G401.6 (cell line): ENCODE data around the gene SRSF9.
A peak's percentile ranks its signal among the peaks of the same experiment; 100 is the strongest.
"Not testable (repeated sequence)": the region's sequence is repeated elsewhere in the genome, so short reads cannot be mapped to it uniquely, and the experiment has no call there.

Experiments used
- FAIRE-seq: peaks from 2 replicates; lab custom pipeline; 2012; peaks lifted over from hg19 to GRCh38; lab: Jason Lieb, UNC

The SRSF9 gene

GRCh38 chr12:120469450-120470149 lies at the start of gene SRSF9:
SRSF9 (minus strand) TSS chr12:120469748; CDS start chr12:120469609, 139 bp downstream.
- no peak for FAIRE-seq

- FAIRE-seq = not testable (repeated sequence)
Measured at GRCh38 chr12:120519324-120519723, 49.8 kb upstream of the SRSF9 start.

GRCh38 chr12:120515496-120515895 lies 45.9 kb upstream of the SRSF9 start:
- no peak for FAIRE-seq

GRCh38 chr12:120514002-120514401 lies 44.5 kb upstream of the SRSF9 start:
- no peak for FAIRE-seq

- no peak for FAIRE-seq
Measured at GRCh38 chr12:120508537-120508936, 39.0 kb upstream of the SRSF9 start.

GRCh38 chr12:120504587-120504986 lies 35.0 kb upstream of the SRSF9 start:
- FAIRE-seq = no peak

- FAIRE-seq = no peak
Measured at GRCh38 chr12:120500581-120500980, 31.0 kb upstream of the SRSF9 start.

- no peak for FAIRE-seq
Measured at GRCh38 chr12:120498870-120499515, 29.4 kb upstream of the SRSF9 start.

GRCh38 chr12:120497524-120498150 lies 28.1 kb upstream of the SRSF9 start:
- no peak for FAIRE-seq

- FAIRE-seq = no peak
Measured at GRCh38 chr12:120496413-120497340, 27.1 kb upstream of the SRSF9 start.

GRCh38 chr12:120495731-120496412 lies 26.3 kb upstream of the SRSF9 start, which contains the start of gene DYNLL1:
DYNLL1 (plus strand) TSS chr12:120496113; CDS start chr12:120496422, 309 bp downstream.
- FAIRE-seq = peak; percentile 78

- no peak for FAIRE-seq
Measured at GRCh38 chr12:120495186-120495730, 25.7 kb upstream of the SRSF9 start.

GRCh38 chr12:120490833-120491512 lies 21.4 kb upstream of the SRSF9 start:
- FAIRE-seq = no peak

GRCh38 chr12:120490325-120490724 lies 20.8 kb upstream of the SRSF9 start:
- FAIRE-seq = no peak

- FAIRE-seq = no peak
Measured at GRCh38 chr12:120489018-120489417, 19.5 kb upstream of the SRSF9 start.

- no peak for FAIRE-seq
Measured at GRCh38 chr12:120488057-120488640, 18.6 kb upstream of the SRSF9 start.

- FAIRE-seq = not testable (repeated sequence)
Measured at GRCh38 chr12:120487552-120487951, 18.0 kb upstream of the SRSF9 start.

GRCh38 chr12:120485961-120486881 lies 16.7 kb upstream of the SRSF9 start:
- no peak for FAIRE-seq

- FAIRE-seq = no peak
Measured at GRCh38 chr12:120483621-120484020, 14.1 kb upstream of the SRSF9 start.
